HG02973 (cell line): ENCODE measurements around the gene MIPOL1.
"Not testable (repeated sequence)": the region's sequence is repeated elsewhere in the genome, so short reads cannot be mapped to it uniquely, and the experiment has no call there.

Experiments used
- ATAC-seq: cut with Tn5 transposase; IDR thresholded peaks from one replicate; pipeline ENCODE4 v1.9.1; 2021; ENCODE audit warnings: moderate library complexity; ENCODE audit not compliant: unreplicated experiment

MIPOL1 gene

DNA sequence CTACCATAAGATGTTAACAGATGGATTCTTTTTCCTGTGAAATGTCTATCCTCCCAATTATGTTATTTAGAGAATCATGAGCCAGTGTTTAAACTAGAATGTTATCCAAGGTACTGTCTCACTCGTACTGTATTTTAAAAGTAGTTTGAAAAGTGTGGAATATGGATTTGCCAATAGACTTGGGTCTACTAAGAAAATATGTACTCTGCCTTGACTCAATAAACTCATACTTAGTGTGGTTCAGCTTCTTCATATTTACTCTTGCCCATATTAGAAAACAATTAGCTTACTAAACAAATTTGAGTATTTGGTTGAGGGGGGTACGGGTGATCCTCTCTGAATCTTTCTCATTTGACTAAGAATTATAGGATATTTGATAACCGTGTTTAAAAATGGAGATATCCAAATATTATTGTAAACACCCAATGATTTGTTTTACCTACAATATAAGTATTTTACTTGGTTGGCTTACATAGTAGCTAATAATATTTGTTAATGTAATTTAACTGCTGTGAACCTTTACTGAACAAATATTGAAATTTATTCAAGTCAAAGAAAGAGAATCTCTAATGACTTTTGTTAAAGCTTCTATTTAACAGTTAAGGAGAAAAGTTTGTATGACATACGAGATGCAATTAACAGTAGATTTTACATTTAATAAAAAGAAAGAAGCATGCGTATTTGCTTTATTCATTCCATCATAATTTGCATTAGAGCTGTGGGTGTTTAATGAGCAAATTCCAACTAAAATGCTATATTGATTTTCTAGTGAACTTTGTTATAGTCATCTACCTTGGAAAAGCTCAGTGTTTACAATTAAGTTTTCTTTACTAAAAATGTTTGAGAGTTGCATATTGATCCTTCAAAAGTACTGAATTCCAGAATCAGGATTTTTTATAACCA is 81.2 kb downstream of the MIPOL1 start:
- ATAC-seq: no peak

DNA sequence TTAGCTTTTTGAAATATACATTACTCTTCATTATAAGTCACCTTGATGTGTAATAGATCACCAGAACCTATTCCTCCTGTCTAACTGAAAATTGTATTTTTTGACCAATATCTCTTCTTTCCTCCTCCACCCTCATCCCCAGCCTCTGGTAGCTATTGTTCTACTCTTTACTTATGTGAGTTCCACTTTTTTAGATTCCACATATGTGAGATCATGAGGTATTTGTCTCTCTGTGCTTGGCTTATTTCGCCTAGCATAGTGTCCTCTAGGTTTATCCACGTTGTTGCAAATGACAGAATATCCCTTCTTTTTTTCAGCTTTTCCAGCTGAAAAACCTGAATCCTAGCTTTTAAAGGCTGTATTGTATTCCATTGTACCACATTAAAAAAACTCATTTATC is 82.1 kb downstream of the MIPOL1 start:
- ATAC-seq: no peak

- ATAC-seq: no peak
Measured at GRCh38 chr14:37284760-37285159, 87.0 kb downstream of the MIPOL1 start.

DNA sequence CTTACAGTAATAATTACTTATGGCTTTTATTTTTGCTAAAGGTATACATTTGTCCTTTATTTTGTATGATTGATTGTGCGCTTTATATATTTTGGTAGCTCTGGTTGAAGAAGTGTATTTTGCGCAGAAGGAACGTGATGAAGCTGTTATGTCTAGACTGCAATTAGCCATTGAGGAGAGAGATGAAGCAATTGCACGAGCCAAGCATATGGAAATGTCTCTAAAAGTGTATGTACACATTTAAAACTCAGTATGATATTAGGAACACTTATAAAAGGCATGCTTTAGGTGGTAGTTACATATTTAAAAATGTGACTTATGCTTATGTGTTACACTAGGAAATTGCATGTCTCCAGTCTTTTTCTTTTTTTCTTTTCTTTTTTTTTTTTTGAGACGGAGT is 87.5 kb downstream of the MIPOL1 start:
- ATAC-seq: no peak

GRCh38 chr14:37289688-37290087 is 92.0 kb downstream of the MIPOL1 start:
- ATAC-seq: no peak

DNA sequence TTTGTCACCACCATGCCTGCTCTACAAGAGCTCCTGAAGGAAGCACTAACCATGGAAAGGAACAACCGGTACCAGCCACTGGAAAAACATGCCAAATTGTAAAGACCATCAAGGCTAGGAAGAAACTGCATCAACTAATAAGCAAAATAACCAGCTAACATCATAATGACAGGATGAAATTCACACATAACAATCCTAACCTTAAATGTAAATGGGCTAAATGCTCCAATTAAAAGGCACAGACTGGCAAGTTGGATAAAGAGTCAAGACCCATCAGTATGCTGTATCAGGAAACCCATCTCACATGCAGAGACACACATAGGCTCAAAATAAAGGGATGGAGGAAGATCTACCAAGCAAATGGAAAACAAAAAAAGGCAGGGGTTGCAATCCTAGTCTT is 97.5 kb downstream of the MIPOL1 start:
- ATAC-seq: not testable (repeated sequence)

- ATAC-seq: no peak
Measured at GRCh38 chr14:37311252-37311651, 113.5 kb downstream of the MIPOL1 start.

DNA sequence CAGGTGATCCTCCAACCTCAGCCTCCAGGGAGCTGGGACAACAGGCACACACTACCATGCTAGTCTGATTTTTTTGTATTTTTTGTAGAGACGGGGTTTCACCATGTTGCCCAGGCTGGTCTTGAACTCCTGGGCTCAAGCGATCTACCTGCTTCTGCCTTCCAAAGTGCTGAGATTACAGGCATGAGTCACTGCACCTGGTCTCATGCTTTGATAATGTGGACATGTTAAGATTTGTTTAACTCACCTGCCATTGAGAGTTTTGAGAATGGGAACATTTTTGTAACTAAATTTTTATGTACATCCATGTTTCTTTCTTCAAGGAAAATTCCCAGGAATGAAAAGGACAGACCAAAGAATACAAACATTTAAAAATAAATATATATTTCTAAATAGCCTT is 121.2 kb downstream of the MIPOL1 start:
- no peak for ATAC-seq

- ATAC-seq: no peak
Measured at GRCh38 chr14:37320106-37320505, 122.4 kb downstream of the MIPOL1 start.

DNA sequence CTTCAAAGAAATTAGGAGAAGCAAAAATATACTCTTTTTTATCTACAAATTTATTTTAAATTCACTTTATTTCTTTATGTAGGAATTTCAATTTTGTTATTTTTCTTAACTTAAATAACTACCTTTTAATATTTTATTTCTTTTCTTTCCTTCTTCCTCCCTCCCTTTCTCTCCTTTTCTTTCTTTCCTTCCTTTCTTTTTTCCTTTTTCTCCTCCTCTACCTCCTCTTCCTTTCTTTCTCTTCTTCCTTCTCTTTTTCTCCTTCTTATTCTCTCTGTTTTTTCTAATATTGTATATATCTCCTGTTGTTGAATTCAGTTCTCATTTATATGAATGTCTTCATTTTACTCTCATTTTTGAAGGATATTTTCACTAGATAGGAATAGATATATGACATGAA is 127.6 kb downstream of the MIPOL1 start:
- ATAC-seq: no peak

GRCh38 chr14:37326434-37326833 is 128.7 kb downstream of the MIPOL1 start:
- no peak for ATAC-seq

DNA sequence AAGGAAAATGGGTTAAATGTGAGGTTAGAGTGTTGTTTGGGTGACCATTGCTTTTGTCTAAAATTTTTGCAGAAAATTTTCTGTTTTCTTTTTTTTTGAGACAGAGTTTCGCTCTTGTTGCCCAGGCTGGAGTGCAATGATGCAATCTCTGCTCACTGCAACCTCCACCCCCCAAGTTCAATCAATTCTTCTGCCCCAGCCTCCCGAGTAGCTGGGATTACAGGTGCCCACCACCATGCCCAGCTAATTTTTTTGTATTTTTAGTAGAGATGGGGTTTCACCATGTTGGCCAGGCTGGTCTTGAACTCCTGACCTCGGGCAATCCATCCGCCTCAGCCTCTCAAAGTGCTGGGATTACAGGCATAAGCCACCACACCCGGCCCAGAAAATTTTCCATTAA is 130.2 kb downstream of the MIPOL1 start:
- ATAC-seq: not testable (repeated sequence)

DNA sequence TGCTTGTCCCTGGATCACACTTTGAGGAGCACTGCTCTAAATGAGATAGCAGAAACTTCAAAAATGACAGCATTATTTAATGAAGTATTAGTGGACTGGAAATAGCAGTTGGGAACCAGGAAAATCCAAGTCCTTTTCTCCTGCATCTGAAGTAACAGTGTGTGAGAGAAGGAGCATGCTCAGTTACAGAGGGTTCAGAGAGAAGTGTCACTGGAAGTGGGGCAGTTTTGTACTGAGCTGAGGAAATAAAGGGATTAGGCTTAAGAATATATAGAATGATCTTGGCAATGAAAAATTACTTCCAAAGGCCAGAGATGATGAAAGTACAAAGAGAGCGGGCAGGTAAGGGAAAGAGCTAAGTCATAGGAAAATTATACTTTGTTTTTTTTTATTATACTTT is 130.9 kb downstream of the MIPOL1 start:
- no peak for ATAC-seq

DNA sequence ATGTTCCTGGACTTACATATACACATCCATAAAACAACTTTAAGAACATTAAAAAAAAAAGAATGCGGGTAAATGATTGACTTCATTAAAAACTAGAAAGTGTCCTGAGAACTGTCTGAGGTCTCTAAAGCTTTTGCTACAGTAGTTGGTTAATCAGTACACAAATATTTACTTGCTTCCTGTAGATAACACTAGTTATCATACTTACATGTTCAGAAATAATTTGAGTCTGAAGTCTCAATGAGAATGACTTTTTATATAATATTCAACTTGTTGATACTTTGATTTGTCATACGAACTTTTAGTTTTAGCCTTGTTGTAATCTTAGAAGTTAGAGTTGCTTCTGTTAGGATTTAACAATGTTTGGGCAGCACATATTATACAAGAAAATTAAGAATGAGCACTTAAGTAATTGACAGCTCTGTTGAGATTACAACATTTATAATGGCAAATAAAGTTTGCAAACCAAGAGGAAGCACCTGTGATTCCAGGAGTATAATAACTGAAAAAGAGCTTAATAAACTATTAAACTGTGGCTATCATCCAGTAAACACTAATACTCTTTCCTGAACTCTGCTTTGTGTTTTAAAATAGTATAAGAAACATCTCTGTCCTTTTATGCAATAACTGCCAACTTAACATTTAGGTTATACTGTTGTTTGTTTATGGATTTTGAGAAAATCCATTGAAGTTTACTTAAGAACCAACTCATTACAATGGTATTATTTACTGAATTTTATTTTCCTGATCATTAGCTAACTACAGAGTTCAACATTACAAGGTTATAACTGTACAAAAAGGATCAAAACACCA is 131.7 kb downstream of the MIPOL1 start:
- no peak for ATAC-seq

- ATAC-seq: no peak
Measured at GRCh38 chr14:37330910-37331309, 133.2 kb downstream of the MIPOL1 start.

DNA sequence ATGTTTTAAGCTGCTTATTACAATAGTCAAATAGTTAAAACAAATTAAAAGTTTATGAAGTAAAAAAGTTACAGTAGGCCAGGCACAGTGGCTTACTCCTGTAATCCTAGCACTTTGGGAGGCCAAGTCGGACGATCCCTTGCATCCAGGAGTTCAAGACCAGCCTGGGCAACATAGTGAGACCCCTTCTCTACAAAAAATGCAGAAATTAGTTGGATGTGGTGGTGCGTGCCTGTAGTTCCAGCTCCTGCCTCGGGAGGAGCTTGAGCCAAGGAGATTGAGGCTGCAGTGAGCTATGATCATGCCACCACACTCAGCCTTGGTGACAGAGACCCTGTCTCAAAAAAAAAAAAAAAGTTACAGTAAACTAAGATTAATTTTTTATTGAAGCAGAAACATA is 142.6 kb downstream of the MIPOL1 start:
- no peak for ATAC-seq

DNA sequence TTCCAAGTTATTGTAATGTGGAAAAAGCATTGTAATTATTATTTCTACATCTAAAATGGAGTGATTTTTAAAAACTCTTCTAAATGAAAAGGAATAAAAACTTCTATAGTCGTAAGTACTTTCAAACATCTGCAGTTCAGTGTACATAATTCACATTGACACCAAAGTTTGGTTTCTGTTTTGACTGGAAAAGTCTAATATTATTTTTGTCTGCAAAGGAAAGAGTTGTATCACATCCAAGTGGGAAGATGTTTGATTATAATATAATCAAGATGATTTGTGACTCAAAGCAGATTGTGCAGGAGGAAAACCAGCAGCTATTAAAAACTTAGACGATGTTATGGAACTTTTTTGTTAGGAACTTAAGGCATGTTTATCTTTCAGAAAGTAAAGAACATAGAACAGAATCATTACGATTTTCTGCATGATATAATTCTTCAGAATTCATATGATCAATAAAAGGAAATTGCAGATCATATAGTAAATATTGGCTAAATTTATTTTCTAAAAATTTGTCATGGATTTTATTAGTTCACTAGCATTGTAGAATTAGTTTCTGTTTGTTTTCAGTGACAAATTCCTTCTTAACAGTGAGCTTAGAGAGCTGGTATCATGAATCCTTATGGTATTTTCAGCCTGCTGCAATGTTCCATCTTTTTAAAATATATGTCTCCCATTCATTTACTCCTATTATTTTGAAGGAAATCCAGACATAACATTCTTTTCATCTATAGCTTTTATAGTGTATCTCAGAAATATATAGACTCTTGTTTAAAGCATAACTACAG is 145.8 kb downstream of the MIPOL1 start:
- ATAC-seq: no peak

- ATAC-seq: no peak
Measured at GRCh38 chr14:37363661-37364060, 165.9 kb downstream of the MIPOL1 start.

DNA sequence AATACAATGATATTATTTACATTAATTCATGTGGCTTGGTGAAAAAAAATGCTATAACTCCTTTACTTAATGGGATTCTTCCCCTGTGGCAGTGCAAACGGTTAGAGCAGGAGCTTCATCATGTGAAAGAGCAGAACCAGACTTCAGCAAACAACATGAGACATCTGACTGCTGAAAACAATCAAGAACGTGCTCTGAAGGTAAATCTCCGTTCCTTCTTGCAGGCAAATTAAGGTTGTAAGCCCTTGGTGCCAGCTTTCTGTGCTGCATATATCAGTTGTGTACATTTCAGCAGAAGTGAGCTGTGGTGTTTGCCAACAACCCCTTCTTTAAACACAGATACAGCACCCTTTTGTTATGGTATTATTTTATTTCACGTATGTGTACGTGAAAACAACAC is 171.7 kb downstream of the MIPOL1 start:
- ATAC-seq: no peak

- ATAC-seq: no peak
Measured at GRCh38 chr14:37375566-37375965, 177.8 kb downstream of the MIPOL1 start.

DNA sequence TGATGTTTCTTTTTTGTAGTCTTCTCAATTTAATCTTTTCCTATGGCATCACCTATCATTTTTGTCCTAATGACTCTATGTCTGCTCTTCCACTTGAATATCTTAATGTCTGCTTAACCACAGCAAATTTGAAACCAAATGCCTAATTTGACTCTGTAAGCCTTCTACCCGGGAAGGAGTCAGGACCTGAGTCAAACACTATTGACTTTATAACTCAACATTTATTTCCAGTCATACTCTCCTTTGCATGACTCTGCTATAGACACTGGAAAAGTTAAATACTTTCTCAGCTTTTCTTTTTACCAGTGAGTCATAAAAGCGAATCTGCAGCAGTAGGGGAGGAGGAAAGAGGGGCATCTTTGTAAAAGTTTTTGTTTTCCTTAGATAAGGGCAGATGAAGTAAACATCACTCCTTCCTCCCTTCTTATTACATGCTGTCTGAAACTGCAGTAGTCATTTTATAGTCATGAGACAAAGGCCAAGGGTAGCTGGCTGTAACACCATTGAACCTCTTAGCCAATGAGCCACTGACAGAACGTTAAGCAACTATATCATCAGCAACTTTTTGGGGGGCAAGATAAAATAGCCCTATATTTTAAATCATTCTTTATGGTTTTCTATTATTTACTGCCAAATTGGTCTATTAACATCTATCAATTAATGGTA is 179.3 kb downstream of the MIPOL1 start:
- ATAC-seq: no peak
